T-helper 1 cell treated with Interleukin-12 subunit alpha and Interleukin-12 subunit beta and Interleukin-4 antibody, amounts not matched to agents 30 ng/mL and 1 ng/mL, for 36 hours (primary cell): ENCODE data around the gene DIAPH2. TPM values are rescaled to one million over a fixed set of nuclear protein-coding genes. Genes with fewer than 3 reads are reported as not detected.
"Not testable (repeated sequence)": the region's sequence is repeated elsewhere in the genome, so short reads cannot be mapped to it uniquely, and the experiment has no call there.

ENCODE experiments used
- intact Hi-C: fragments of 100-400 bp; cut with micrococcal nuclease; formaldehyde crosslinking; loops from one replicate; pipeline ENCODE4 v1.15.1; 2024
- total RNA-seq: library from RNA; stranded (reverse); gene quantifications from 2 replicates; pipeline ENCODE4 v1.2.3, GENCODE V29; 2022

The DIAPH2 gene
- total RNA-seq, 1 donor from 2014 or later = 10.8 TPM

GRCh38 chrX:96807318-96807717 lies 122.7 kb downstream of the DIAPH2 start:
- intact Hi-C loops = no loop called here

- intact Hi-C loops = no loop called here
Observed at GRCh38 chrX:96820935-96821334, 136.3 kb downstream of the DIAPH2 start.

- intact Hi-C loops = no loop called here
Observed at GRCh38 chrX:96824166-96824565, 139.5 kb downstream of the DIAPH2 start.

GRCh38 chrX:96833333-96833732 lies 148.7 kb downstream of the DIAPH2 start:
- intact Hi-C loops = no loop called here

- intact Hi-C loops = no loop called here
Observed at GRCh38 chrX:96834137-96834536, 149.5 kb downstream of the DIAPH2 start.

GRCh38 chrX:96835660-96836289 lies 151.1 kb downstream of the DIAPH2 start:
- intact Hi-C loops = no loop called here

- intact Hi-C loops = no loop called here
Observed at GRCh38 chrX:96837808-96838207, 153.2 kb downstream of the DIAPH2 start.

- intact Hi-C loops = no loop called here
Observed at GRCh38 chrX:96838537-96838936, 153.9 kb downstream of the DIAPH2 start.

- intact Hi-C loops = no loop called here
Observed at GRCh38 chrX:96841325-96841724, 156.7 kb downstream of the DIAPH2 start.

GRCh38 chrX:96841866-96842265 lies 157.2 kb downstream of the DIAPH2 start:
- intact Hi-C loops = not testable (repeated sequence)

- intact Hi-C loops = no loop called here
Observed at GRCh38 chrX:96843566-96843965, 158.9 kb downstream of the DIAPH2 start.

GRCh38 chrX:96846841-96847240 lies 162.2 kb downstream of the DIAPH2 start:
- intact Hi-C loops = no loop called here

GRCh38 chrX:96859422-96859821 lies 174.8 kb downstream of the DIAPH2 start:
- intact Hi-C loops = not testable (repeated sequence)

- intact Hi-C loops = no loop called here
Observed at GRCh38 chrX:96861218-96861617, 176.6 kb downstream of the DIAPH2 start.

GRCh38 chrX:96861661-96862060 lies 177.0 kb downstream of the DIAPH2 start:
- intact Hi-C loops = no loop called here

GRCh38 chrX:96883608-96884007 lies 199.0 kb downstream of the DIAPH2 start, which contains the start of gene RPA4:
RPA4 (plus strand) TSS chrX:96883908; CDS start chrX:96884311, 403 bp downstream.
- intact Hi-C loops = no loop called here

- intact Hi-C loops = no loop called here
Observed at GRCh38 chrX:96884027-96884426, 199.4 kb downstream of the DIAPH2 start.

GRCh38 chrX:96889726-96890125 lies 205.1 kb downstream of the DIAPH2 start:
- intact Hi-C loops = no loop called here

- intact Hi-C loops = no loop called here
Observed at GRCh38 chrX:96906741-96907140, 222.1 kb downstream of the DIAPH2 start.

GRCh38 chrX:96907516-96908272 lies 223.1 kb downstream of the DIAPH2 start:
- intact Hi-C loops = no loop called here

- intact Hi-C loops = no loop called here
Observed at GRCh38 chrX:96909291-96909690, 224.6 kb downstream of the DIAPH2 start.

GRCh38 chrX:96918864-96919263 lies 234.2 kb downstream of the DIAPH2 start:
- intact Hi-C loops = no loop called here

- intact Hi-C loops = no loop called here
Observed at GRCh38 chrX:96919672-96920071, 235.0 kb downstream of the DIAPH2 start.
